Spleen (tissue), 7 donors: Measurements from ENCODE around the gene SLC35E4.

ENCODE experiments used
- POLR2A ChIP-seq, 3 donors: fragments of 450-650 bp; IDR thresholded peaks; one replicate each; pipeline ENCODE4 v1.5.1; 2017; ENCODE audit warnings: antibody characterized with exemption in 3 of 3, mild to moderate bottlenecking in 1 of 3
- TF ChIP-seq, protein P1 (sequence below), 11 experiments: fragments of 200-600 bp in 7 of 11; fragments of 450-650 bp in 4 of 11; sonication (generic) in 4 of 11; IDR thresholded peaks in 8 of 11; conservative IDR thresholded peaks in 3 of 11; 1 replicate in 7 of 11; 2 replicates in 4 of 11; pipeline versions ENCODE4 v1.4.0 to v1.8.0; 2016 to 2021; ENCODE audit warnings: antibody characterized with exemption in 11 of 11, inconsistent platforms in 4 of 11, mild to moderate bottlenecking in 1 of 11
- donor health status: DM: no; HTN: no; CAD: no; lungs with moderate emphysema.
- donor health status: DM: no; HTN: no; CAD: no.
- donor health status: DM: no; HTN: no; CAD: no.

DNA sequence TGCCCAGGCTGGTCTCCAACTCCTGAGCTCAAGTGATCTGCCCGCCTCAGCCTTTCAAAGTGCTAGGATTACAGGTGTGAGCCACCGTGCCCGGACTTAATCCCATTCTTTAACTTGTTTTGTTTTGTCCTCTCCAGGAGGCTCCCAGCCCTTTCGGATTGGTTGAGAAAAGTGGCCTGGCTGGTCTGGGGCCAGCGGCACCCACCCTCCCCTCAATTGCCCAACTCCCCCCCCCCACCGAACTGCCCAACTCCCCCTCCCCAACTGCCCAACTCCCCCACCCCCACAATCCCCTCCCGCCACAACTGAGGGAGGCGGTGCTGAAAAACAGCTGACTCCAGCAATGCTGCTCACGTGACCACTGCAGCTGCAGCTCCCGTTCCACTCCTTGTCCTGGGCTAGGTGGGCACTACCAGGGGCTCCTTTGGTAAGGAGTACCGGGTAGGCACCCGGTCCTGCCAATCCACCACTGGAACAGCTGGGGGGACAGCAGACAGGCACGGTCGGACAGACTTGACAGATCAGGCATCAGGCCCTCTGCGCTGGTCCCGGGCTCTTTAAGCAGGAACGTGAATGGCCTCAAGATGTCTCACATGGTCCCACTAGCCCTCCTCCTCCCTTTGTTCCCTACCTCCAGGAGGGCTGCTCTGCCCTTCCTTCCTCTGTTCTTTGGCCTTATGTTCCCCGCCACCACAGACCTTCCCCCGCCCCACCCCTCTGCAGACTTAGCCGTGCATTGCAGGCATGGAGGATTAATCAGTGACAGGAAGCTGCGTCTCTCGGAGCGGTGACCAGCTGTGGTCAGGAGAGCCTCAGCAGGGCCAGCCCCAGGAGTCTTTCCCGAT, 28.9 kb upstream of the SLC35E4 start, which contains the start of gene TCN2:
- no peak for TF ChIP-seq POLR2A (IDR thresholded peaks at IDR 0.05)
- TF ChIP-seq, protein P1, sequence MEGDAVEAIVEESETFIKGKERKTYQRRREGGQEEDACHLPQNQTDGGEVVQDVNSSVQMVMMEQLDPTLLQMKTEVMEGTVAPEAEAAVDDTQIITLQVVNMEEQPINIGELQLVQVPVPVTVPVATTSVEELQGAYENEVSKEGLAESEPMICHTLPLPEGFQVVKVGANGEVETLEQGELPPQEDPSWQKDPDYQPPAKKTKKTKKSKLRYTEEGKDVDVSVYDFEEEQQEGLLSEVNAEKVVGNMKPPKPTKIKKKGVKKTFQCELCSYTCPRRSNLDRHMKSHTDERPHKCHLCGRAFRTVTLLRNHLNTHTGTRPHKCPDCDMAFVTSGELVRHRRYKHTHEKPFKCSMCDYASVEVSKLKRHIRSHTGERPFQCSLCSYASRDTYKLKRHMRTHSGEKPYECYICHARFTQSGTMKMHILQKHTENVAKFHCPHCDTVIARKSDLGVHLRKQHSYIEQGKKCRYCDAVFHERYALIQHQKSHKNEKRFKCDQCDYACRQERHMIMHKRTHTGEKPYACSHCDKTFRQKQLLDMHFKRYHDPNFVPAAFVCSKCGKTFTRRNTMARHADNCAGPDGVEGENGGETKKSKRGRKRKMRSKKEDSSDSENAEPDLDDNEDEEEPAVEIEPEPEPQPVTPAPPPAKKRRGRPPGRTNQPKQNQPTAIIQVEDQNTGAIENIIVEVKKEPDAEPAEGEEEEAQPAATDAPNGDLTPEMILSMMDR (IDR thresholded peaks at IDR 0.05 in 8 of 11, conservative IDR thresholded peaks at IDR 0.05 in 3 of 11): peak in 1 of 11 experiments; percentile 22
